GDM1 (cell line): ENCODE data around the gene PAM16.

ENCODE experiments used
- DNase-seq: peaks from one replicate; lab custom pipeline; 2025; lab: John Stamatoyannopoulos, UW

PAM16 gene

DNA sequence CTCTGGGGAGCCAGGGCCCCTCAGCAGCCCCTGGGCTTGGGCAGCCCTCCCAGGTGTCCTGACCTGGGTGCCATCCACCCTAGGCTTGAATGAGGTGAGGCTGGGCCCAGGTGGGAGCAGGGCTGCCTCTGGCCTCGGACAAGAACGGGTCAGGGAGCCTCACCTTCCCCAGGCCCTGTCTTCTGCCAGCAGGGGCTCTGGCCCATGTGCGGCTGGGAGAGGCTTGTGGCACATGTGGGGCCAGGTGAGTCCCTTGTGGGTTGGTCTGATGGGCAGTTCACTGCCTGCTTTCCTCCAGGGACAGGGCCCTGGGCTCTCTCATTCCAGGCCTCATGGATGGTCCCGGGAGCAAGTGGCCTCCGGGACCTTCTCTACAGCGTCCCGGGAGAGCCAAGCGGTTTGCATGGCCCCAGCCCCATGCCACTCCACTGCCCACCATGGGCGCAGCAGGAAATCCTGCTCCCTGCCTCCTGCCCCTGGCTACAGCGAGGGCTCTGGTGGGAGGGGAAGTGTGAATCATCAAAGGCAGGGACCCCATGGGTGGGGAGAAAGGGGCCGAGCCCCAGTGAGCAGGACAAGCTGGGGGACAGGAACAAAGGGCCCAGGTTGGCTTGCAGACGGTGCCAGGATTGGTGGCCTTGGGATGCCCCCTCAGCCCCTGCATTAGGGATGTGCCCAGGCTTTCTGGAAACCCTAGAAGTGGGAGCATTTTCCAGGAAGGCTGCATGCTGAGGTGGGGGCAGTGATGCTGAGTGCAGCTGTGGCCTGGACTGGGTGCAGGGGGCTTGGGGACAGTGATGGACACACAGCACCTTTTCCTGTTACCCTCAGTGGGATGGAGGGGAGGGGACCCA is 32.7 kb upstream of the PAM16 start:
- no peak for DNase-seq

GRCh38 chr16:4382795-4383357 is 31.8 kb upstream of the PAM16 start:
- DNase-seq, result no peak

DNA sequence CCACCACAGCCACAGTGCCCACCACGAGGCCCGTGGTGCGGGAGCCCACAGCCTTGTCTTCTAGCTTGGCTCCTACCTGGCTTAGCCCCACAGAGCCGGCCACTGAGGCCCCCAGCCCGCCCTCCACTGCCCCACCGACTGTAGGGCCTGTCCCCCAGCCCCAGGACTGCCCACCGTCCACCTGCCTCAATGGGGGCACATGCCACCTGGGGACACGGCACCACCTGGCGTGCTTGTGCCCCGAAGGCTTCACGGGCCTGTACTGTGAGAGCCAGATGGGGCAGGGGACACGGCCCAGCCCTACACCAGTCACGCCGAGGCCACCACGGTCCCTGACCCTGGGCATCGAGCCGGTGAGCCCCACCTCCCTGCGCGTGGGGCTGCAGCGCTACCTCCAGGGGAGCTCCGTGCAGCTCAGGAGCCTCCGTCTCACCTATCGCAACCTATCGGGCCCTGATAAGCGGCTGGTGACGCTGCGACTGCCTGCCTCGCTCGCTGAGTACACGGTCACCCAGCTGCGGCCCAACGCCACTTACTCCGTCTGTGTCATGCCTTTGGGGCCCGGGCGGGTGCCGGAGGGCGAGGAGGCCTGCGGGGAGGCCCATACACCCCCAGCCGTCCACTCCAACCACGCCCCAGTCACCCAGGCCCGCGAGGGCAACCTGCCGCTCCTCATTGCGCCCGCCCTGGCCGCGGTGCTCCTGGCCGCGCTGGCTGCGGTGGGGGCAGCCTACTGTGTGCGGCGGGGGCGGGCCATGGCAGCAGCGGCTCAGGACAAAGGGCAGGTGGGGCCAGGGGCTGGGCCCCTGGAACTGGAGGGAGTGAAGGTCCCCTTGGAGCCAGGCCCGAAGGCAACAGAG is 31.0 kb upstream of the PAM16 start:
- DNase-seq, result no peak

DNA sequence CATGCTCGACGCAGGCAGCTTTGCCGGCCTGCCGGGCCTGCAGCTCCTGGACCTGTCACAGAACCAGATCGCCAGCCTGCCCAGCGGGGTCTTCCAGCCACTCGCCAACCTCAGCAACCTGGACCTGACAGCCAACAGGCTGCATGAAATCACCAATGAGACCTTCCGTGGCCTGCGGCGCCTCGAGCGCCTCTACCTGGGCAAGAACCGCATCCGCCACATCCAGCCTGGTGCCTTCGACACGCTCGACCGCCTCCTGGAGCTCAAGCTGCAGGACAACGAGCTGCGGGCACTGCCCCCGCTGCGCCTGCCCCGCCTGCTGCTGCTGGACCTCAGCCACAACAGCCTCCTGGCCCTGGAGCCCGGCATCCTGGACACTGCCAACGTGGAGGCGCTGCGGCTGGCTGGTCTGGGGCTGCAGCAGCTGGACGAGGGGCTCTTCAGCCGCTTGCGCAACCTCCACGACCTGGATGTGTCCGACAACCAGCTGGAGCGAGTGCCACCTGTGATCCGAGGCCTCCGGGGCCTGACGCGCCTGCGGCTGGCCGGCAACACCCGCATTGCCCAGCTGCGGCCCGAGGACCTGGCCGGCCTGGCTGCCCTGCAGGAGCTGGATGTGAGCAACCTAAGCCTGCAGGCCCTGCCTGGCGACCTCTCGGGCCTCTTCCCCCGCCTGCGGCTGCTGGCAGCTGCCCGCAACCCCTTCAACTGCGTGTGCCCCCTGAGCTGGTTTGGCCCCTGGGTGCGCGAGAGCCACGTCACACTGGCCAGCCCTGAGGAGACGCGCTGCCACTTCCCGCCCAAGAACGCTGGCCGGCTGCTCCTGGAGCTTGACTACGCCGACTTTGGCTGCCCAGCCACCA is 30.2 kb upstream of the PAM16 start:
- no peak for DNase-seq

- DNase-seq, result no peak
These were observed 29.3 kb upstream of the PAM16 start for GRCh38 chr16:4380119-4381063.

DNA sequence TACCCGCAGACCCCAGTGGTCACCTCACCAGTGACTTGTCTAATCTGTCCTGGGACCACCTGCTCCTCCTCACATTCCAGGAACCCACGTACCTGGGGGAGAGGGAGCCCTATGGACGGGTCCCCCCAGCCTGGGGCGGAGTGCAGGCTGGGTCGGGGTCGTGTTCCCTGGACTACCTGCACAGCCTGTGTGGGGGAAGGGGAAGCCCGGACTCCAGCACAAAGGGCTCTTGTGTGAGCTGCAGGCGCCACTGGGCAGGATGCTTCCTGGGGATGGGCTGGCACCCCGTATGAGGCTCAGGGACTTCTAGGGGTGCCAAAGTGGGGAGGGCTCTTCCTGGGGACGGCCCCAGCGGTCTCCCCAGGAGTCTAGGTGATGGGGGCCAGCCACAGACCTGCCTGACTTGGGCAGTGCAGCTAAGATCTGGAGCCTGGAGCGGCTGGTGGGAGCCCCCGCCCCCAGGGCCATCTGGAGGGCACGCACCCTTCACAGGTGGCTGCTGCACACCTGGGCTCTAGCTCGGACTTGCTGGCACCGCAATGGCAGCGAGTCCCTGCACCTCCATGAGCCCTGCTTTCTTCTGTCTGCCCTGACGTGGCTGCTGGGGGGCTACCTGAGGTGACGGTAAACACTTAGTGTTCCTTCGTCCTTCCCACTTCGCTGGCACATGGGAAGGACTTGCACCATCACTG is 28.0 kb upstream of the PAM16 start:
- DNase-seq, result no peak

- no peak for DNase-seq
These were observed 27.1 kb upstream of the PAM16 start for GRCh38 chr16:4378161-4378666.

GRCh38 chr16:4377573-4378154 is 26.5 kb upstream of the PAM16 start:
- DNase-seq, result no peak

DNA sequence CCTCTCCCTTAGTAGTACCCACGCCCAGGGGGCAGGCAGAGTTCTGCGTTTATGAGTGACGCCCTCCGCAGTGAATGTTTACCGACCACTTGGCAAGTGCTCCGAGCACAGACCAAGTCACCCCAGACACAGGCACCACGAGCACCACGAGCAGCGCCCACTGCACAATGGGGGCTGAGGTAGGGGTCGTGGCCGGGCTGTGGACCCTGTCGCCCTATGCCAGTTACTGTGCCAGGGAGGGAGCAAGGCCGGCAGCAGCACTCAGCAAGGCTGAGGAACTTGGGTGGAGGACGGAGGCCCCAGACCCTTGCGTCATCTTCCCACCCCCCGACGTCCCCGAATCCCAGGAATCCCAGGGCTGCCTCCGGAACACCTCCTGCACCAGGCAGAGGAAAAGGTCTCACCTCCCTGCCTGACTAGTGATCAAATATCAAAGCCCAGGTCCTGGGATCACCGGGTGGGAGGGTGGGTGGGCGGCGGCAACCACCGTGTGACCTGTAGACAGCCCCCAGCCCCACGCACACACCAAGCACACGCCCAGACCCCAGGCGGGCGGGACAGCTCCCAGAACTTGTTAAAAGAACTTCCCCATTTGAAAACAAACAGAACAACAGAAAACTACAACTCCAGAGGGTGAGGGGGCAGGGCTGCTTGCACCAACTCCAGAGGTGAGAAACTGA is 25.9 kb upstream of the PAM16 start:
- no peak for DNase-seq

GRCh38 chr16:4376126-4376892 is 25.2 kb upstream of the PAM16 start:
- no peak for DNase-seq

- DNase-seq, result no peak
These were observed 24.6 kb upstream of the PAM16 start for GRCh38 chr16:4375717-4376116.

DNA sequence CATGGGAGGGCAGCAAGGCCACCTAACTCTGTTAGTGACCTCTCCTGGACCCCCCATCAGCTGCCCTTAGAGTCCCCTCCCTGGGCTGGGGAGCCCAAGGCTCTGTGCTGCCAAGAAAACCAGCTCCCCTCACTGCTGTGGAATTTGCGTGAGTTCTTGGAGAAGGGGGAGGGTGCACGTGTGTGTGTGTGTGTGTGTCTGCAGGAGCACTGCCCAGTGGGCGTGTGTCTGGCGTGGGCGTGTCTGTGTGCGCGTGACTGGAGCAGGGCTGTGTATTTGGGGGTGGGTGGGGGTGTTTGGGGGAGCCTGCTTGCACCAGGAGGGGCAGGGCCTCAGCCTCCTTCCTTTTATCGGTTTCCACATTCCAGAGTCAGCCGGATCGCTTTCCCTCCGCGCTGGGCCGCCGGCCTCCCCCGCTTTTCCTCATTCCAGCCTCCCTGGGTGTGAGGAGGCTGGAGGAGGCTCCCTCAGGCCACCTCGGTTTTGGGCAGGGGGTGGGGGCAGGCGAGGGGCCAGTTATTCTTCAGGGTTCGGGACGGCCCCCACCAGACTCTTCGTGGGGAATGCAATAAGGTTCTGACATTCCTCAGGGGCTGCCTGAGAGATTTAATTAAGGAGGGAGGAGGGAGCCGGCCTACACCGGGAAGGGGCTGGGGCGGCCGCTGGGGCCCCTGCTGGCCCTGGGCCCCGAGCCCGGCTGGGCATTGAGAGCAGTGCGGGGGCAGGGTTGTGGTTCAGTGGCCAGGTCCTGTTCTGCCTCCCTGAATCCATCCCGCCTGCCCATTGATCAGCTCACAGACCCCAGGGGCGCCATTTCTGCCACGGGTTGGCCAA is 23.0 kb upstream of the PAM16 start:
- DNase-seq, result no peak

DNA sequence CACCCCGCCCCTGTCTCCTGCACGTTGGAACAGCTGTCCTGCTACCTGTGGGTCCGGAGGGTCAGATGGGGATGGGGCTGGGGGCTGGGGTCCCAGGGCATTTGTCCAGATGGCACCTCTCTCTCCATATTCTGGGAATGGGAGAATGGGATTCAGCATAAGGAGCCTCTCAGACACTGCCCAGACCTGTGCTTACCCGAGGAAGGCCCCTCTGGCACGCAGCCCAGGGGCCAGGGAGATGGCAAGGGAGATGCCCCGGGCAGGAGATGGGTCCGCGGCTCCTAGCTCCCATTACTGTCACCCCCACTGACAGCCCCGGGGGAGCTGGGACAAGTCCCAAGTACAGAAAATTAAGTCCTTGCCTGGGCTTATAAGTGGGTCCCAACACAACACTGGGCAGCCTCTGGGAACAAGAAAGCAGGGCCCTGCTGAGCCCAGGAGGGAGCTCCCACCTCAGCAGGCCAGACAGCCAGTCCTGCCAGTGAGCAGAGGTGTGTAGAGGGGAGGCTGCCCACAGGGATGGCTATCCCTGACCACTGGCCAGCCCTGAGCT is 22.3 kb upstream of the PAM16 start:
- DNase-seq, result no peak

GRCh38 chr16:4372578-4373355 is 21.6 kb upstream of the PAM16 start:
- DNase-seq, result no peak

- DNase-seq, result no peak
These were observed 21.0 kb upstream of the PAM16 start for GRCh38 chr16:4372001-4372577.
